ENCODE measurements around the gene GCNT2. TPM values are rescaled to one million over a fixed set of nuclear protein-coding genes. Genes with fewer than 3 reads are reported as not detected.
"Not testable (repeated sequence)": the region's sequence is repeated elsewhere in the genome, so short reads cannot be mapped to it uniquely, and the experiment has no call there.

The GCNT2 gene
- total RNA-seq: 12.7 TPM

DNA sequence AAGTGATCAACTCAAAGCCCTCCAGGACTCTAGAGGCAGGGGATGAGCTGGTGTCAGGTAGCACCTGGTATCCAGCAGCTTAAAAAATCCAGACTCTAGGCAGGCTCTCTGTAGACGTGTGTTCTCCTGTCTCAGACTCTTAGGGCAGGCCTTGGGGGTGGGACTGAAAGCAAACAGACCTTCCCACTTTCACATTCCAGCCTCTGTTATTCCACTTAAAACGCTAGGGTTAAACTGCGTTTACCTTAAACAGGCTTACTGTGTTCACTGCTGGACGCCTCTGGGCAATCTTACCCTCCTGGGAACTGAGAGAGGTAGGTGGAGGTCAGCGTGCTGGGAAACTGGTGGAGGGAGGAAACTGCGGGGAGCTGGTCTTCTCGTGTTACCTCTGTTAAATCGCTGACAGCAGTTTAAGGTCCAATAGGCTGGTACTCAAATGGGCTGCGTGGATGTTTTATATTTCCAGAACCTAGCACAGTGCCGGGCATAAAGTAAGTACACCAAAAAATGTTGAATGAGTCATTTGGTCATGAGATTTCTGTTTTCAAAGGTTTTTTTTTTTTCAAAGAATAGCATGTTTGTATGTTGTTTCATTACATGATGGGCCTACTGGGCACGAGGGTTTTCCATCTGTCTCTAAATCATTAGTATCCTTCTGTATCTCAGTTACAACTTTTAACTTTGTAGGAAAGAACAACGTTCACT lies at the start of gene GCNT2:
TSS of gene GCNT2 (plus strand) at position 248 of the 705 bp plus-strand sequence. CDS start 7,561 bp downstream, outside the sequence.
- peak in 2 of 3 donors; percentile 36 to 57 for DNase-seq (ENCODE audit: low read depth in 2 of 3, low spot score in 2 of 3)

DNA sequence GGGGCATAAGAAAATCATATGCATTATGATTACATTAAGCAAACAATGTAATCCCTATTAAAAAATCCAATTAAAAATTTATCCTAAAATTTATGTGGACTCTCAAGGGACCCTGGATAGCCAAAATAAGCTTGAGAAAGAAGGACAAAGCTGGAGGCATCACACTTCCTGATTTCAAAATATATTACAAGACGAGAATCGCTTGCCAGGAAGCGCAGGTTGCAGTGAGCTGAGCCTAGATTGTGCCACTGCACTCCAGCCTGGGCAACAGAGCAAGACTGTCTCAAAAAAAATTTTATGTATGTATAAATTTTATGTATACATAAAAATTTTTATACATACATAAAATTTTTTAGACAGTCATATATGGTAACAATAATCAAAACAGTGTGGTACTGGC lies 48.5 kb upstream of the GCNT2 start:
- no peak for DNase-seq (ENCODE audit: low read depth in 2 of 3, low spot score in 2 of 3)

DNA sequence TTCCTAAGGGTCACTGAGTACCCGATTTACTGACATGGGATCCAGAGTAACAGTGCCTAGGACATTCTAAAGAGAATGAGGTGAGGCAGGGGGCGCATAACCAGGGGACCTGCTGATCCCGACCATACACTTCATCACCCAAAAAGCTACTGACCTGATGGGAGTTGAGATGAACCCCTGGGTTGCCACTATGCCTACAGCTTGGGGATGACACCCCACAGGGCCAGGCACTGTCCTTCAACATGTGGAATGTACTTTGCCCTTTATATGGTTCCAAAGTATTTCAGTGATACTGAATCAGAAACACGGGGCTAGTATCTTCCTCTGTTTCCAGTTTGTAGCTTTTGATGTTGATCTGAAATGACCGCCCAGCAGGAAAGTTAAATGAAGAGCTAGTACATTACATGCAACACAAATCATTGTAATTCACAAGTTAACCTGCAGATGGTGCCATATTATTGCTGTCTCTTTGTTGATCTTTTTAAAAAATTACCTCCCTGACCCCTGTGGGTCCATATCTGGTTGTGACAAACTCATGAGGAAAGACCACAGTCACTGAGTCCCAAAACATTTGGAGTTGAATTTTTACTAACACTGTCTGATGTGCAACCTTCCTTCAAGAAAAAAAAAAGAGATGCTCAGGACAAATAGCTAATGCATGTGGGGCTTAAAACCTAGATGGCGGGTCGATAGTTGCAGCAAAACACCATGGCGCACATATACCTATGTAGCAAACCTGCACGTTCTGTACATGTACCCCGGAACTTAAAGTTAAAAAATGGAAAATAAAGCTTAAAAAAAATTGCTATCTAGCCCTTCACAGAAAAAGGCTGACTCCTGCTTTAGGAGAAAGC lies 42.7 kb upstream of the GCNT2 start:
- peak in 2 of 3 donors; percentile 35 to 68 for DNase-seq (ENCODE audit: low read depth in 2 of 3, low spot score in 2 of 3)

DNA sequence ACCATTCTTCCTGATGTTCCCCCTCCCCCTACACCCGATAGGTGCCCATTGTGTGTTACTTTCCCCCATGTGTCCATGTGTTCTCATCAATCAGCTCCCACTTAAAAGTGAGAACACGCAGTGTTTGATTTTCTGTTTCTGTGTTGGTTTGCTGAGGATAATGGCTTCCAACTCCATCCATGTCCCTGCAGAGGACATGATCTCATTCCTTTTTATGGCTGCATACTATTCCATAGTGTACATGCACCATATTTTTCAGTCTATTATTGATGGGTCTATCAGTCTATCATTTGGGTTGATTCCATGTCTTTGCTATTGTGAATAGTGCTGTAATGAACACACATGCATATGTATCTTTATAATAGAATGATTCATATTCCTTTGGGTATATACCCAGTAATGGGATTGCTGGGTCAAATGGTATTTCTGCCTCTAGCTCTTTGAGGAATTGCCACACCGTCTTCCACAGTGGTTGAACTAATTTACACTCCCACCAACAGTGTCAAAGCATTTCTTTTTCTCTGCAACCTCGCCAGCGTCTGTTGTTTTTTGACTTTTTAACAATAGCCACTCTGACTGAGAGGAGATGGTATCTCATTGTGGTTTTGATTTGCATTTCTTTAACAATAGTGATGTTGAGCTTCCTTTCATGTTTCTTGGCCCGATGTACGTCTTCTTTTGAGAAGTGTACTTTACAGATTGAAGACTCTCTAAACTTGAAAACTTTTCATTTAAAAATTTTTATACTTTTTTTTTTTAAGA lies 41.0 kb upstream of the GCNT2 start:
- no peak for DNase-seq (ENCODE audit: low read depth in 2 of 3, low spot score in 2 of 3)

DNA sequence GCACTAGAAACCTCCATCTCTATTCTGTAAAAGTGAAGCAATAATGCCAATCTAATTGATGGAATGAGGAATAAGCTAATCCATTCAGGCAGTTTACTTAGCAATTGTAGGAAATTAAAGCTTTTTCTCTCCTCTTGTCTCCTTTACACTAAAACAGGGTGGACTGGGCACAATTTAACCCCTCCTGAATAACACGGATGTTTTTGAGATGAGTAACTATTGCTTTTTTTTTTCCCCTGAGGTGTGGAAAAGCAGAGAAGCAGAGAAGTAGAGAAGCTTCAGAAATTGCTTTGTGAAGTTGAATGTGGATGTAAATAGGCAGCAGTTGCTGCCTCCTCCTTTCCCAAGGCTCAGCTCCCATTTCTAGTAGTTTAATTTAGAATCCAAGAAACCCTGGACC lies 40.0 kb upstream of the GCNT2 start:
- DNase-seq (ENCODE audit: low read depth in 2 of 3, low spot score in 2 of 3): no peak

DNA sequence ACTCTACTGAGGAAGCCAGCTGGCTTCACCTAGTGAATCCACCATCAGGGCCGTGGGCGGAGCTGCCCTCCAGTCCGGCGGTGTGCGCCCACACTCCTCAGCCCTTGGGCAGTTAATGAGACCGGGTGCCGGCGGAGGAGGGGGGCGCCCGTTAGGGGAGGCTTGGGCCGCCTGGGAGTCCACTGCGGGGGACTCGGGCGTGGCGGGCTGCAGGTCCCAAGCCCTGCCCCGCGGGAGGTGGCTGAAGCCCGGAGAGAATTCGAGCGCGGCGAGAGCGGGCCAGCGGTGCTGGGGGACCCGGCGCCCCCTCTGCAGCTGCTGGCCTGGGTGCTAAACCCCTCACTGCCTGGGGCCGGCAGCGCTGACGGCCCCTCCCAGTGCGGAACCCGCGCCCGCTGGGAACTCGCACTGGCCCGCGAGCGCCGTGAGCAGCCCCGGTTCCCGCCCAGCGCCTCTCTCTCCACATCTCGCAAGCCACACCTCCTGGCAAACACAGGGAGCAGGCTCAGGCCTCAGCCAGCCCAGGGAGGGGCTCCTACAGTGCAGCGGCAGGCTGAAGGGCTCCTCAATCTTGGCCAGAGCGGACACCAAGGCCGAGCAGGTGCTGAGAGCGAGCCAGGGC lies 38.4 kb upstream of the GCNT2 start:
- no peak for DNase-seq (ENCODE audit: low read depth in 2 of 3, low spot score in 2 of 3)

DNA sequence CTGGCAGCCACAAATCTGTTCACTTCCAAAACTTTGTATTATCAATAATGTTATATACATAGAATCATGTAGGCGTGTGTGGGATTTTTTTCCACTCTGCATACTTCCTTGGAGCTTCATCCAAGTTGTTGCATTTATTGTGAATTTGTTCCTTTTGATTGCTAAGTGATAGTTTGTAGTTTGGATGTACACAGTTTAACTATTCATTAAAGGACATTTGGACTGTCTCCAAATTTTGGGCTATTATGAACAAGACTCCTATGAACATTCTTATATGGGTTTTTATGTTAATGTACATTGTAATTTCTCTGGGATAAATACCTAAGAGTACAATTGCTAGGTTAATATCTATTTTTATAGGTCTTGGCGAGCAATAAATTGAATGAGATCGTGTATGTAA lies 36.2 kb upstream of the GCNT2 start:
- no peak for DNase-seq (ENCODE audit: low read depth in 2 of 3, low spot score in 2 of 3)

DNA sequence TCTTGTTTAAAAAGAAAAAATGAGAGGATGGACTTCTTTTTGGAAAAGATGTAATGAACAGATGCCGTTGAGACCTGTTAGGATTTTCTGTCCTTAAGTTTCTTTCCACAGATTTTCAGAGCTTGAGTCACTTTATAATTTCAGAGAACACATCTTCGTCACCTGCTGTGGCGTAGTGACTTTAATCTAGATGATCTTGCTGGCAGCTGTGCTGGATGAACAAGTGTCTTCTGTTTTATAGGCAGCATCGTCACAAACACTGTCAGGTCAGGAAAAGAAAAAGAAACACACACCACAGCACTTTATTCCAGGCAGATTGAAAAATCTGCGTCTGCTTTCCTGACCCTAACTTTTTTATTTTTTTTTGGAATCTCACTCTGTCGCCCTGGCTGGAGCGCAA lies 35.7 kb upstream of the GCNT2 start:
- no peak for DNase-seq (ENCODE audit: low read depth in 2 of 3, low spot score in 2 of 3)

DNA sequence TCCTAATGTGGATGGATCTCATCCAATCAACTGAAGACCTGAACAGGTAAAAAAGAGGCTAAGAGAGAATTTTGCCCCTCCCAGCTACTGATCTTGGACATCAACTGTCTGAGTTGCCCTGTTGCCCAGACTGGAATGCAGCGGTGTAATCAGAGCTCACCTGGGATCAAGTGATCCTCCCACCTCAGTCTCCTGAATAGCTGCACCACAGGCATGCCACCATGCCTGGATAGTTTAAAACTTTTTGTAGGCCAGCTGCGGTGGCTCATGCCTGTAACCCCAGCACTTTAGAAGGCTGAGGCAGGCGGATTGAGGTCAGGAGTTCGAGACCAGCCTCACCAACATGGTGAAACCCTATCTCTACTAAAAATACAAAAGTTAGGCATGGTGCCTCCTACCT lies 34.9 kb upstream of the GCNT2 start:
- no peak for DNase-seq (ENCODE audit: low read depth in 2 of 3, low spot score in 2 of 3)

DNA sequence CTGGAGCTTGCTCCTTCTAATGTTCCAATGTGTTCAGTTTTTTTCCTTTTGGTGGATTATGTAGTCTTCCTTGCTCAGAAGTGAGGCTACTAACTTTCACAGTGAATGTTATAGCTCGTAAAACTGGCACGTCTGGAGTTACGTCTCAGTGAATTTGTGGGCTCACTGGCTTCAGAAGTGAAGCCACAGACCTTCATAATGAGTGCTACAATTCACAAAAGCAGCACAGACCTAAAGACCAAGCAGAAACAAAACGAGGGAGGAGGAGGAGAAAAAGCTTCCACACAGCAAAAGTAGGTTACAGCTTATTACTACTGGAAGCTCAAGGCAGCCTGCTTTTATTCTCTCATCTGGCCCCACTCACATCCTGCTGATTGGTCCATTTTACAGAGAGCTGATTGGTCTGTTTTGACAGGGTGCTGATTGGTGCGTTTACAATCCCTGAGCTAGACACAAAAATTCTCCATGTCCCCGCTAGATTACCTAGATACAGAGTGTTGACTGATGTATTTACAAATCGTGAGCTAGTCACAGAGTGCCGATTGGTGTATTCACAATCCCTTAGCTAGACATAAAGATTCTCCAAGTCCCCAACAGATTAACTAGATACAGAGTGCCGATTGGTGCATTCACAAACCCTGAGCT lies 34.1 kb upstream of the GCNT2 start:
- not testable (repeated sequence) for DNase-seq (ENCODE audit: low read depth in 2 of 3, low spot score in 2 of 3)

DNA sequence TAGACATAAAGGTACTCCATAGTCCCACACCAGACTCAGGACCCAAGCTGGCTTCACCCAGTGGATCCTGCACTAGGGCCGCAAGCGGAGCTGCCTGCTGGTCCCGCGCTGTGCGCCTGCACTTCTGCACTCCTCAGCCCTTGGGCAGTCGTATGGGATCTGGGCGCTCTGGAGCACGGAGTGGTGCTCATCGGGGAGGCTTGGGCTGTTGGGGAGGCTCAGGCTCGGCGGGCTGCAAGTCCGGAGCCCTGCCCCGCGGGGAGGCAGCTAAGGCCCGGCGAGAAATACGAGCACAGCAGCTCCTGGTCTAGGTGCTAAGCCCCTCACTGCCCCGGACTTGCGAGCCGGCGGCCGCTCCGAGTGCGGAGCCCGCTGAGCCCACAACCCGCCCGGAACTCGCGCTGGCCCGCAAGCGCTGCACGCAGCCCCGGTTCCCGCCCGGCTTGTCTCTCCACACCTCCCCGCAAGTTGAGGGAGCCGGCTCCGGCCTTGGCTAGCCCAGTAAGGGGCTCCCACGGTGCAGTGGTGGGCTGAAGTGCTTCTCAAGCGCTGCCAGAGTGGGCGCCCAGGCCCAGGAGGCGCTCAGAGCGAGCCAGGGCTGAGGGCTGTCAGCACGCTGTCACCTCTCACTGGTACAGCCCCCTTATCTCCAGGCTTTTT lies 33.4 kb upstream of the GCNT2 start:
- DNase-seq (ENCODE audit: low read depth in 2 of 3, low spot score in 2 of 3): no peak

DNA sequence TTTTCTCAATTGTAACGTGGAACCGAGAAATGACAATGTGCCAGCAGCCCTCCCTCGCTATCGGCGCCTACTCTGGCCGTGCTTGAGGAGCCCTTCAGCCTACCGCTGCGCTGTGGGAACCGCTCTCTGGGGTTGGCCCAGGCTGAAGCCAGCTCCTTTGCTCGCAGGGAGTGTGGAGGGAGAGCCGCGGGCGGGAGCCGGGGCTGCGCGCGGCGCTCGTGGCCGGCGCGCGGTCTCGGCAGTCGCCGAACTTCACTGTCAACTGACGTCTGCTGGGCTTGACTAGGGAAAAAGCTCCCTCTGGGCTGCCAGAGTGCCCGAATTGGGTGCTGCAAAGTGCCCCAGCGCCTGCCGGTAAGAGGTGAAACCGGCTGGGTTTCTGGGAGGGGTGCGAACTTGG lies 29.7 kb upstream of the GCNT2 start:
- DNase-seq (ENCODE audit: low read depth in 2 of 3, low spot score in 2 of 3): no peak

DNA sequence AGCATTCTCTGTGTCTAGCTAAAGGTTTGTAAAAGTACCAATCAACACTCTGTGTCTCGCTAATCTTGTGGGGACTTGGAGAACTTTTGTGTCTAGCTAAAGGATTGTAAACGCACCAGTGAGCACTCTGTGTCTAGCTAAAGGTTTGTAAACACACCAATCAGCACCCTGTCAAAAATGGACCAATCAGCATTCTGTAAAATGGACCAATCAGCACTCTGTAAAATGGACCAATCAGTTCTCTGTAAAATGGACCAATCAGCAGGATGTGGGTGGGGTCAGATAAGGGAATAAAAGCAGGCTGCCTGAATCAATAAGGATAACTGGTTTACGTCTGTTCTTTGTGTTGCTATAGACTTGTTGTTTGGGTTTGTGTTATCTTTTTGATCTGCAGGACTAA lies 29.2 kb upstream of the GCNT2 start:
- DNase-seq (ENCODE audit: low read depth in 2 of 3, low spot score in 2 of 3): not testable (repeated sequence)

DNA sequence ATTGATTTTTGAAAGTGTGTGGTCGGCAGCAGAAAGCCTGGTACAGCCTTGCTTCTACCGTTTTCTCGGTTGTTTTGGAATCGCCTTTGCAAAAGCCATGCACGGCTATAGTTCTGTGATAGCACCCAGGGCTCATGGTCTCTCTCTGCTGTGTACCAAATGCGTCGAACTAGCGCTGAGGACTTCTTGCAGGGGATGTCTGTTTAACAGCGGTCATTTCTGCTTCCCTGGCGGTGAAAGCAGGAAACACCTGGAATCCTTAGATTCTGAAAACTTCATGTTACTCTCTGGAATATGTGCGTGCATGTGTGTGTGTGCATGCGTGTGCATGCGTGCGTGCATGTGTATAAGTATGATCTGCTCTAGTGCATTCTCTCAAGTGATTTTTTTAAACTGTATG lies 26.1 kb upstream of the GCNT2 start:
- DNase-seq (ENCODE audit: low read depth in 2 of 3, low spot score in 2 of 3): peak in 2 of 3 donors; percentile 58 to 64

DNA sequence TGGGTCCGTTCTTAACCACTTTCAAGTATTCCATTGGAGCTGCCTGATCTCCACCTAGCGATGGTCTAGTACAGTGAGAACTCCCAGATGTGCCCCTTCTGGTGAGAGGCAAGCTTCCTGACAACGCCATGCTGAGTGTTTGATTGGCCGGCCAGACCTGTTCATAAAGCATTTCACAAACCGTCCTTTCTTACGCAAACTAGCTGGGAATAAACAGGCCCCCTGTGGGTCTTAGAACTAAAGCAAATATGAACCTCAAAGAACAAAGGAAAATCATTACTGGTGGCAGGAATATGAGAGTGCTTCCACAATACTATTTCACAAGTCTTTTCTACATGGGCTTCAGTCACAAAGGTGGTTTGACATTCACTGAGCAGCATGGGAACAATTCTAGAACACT lies 15.6 kb upstream of the GCNT2 start:
- DNase-seq (ENCODE audit: low read depth in 2 of 3, low spot score in 2 of 3): no peak

DNA sequence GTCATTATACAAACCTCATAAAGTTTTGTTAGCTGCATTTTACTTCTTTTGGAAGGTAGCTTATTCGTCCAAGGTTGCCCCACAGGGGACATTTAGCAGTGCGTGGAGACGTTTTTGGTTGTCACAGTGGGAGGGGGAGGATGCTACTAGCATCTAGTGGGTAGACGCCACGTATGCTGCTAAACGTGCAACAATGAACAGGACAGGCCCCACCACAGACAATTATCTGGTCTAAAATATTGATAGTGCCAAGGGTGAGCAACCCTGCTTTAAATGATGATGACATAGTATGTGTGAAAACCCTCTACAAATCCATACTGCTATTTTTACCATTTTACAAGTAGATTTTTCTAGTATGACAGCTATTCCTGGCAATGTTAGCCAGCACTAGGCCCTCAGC lies 13.9 kb upstream of the GCNT2 start:
- DNase-seq (ENCODE audit: low read depth in 2 of 3, low spot score in 2 of 3): no peak

DNA sequence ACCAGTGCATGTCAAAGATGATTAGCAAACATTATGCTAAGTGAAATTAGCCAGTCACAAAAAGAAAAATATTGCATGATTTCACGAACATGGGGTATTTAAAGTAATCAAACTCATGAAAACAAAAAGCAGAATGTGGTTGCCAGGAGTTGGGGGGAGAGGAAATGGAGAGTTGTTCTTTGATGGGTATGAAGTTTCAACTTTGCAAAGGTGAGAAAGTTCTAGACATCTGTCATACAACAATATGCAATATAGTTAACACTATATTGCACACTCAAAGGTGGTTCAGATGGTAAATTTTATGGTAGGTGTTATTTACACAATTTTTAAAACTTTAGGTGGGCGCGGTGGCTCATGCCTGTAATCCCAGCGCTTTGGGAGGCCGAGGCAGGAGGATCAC lies 13.4 kb upstream of the GCNT2 start:
- no peak for DNase-seq (ENCODE audit: low read depth in 2 of 3, low spot score in 2 of 3)

DNA sequence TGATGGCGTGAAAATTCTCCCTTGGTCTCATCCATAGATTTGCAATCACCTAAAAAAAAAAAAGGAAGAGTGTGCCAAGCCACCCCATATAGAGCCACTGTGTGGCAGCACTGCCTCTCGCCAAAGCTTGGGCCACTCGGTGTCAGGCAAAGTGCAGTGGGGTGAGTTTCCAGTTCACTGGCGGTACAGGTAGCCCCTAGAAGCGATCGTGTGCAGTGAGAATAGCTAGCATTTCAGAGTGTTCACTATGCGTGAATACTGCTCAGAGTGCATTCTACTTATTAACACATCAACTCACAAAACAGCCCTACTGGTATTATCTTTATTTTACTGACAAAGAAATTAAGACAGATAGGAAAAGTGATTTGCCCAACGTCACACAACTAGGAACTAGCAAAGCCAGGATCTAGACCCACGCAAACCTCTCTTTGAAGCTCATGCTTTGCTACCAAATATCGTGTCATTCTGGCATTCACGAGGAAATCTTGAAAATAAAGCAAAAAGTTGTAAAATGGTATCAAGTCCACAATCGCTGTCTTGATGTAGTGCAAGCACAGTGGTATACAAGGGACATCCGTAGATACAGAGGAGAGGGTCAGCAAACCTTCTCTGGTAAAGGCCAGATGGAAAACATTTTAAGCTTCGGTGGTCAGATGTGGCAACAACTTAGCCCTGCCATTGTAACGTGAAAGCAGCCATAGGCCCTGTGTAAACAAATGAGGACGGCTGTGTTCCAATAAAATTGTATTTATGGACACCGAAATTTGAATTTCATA lies 10.4 kb upstream of the GCNT2 start:
- DNase-seq (ENCODE audit: low read depth in 2 of 3, low spot score in 2 of 3): peak in 2 of 3 donors; percentile 73 to 86

DNA sequence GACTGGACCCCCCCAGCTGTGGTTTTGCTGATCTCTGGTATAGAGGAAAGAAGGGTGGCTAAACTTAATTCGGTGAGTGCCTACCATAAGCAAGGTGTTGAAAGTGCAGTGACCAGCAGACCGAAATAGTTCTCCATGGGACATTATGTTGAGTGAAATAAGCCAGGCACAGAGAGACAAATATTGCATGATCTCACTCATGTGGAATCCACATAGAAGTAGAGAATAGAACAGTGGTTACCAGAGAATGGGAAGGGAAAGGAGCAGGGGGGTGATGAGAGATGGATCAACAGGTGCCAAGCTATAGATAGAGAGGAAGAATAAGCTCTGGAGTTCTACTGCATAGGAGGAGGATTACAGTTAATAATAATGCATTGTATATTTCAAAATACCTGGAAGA lies 9.7 kb upstream of the GCNT2 start:
- no peak for DNase-seq (ENCODE audit: low read depth in 2 of 3, low spot score in 2 of 3)

Data from hematopoietic multipotent progenitor cell (in vitro differentiated cells).